GM23338 (cell line): ENCODE measurements around the gene VENTX.
A peak's percentile ranks its signal among the peaks of the same experiment; 100 is the strongest.

ENCODE experiments used
- CREB1 ChIP-seq: fragments of 250-450 bp; sonication (Bioruptor Pico); IDR thresholded peaks from 2 replicates; pipeline ENCODE4 v1.5.0; 2020; ENCODE audit warnings: low read depth, mild to moderate bottlenecking, moderate library complexity
- CTCF ChIP-seq, 2 experiments: fragments of 200-600 bp in 1 of 2; sonication (generic) in 1 of 2; conservative IDR thresholded peaks; 2 replicates each; pipeline versions ENCODE4 v1.5.1 to v1.6.1; 2016 to 2017; ENCODE audit warnings: antibody characterized with exemption in 2 of 2, low read depth in 2 of 2, mild to moderate bottlenecking in 2 of 2, moderate library complexity in 1 of 2
- ETS1 ChIP-seq: IDR thresholded peaks from 2 replicates; pipeline ENCODE4 v1.6.1; 2016; ENCODE audit warnings: antibody characterized with exemption
- EZH2 ChIP-seq: fragments of 200-600 bp; sonication (generic); IDR thresholded peaks from one replicate; pipeline ENCODE4 v1.8.0; 2017; ENCODE audit warnings: antibody characterized with exemption, mild to moderate bottlenecking, low read depth; ENCODE audit not compliant: unreplicated experiment
- EZH2phosphoT487 ChIP-seq: fragments of 200-600 bp; sonication (generic); IDR thresholded peaks from one replicate; pipeline ENCODE4 v1.8.1; 2018; ENCODE audit warnings: antibody characterized with exemption; ENCODE audit not compliant: unreplicated experiment
- POLR2AphosphoS5 ChIP-seq: IDR thresholded peaks from 2 replicates; pipeline ENCODE4 v1.6.1; 2016; ENCODE audit warnings: antibody characterized with exemption, low read depth
- REST ChIP-seq: IDR thresholded peaks from one replicate; pipeline ENCODE4 v1.6.1; 2018; ENCODE audit warnings: antibody characterized with exemption; ENCODE audit not compliant: unreplicated experiment

- TF ChIP-seq CTCF (conservative IDR thresholded peaks at IDR 0.05; ENCODE audit: low read depth in 2 of 2) (no peak), CREB1 (CRISPR knock-in tag) (no peak), POLR2AphosphoS5 (no peak), REST (no peak), EZH2phosphoT487 (no peak), EZH2 (peak; percentile 43), ETS1 (no peak)
Observed at GRCh38 chr10:133230387-133231195, 7.1 kb upstream of the VENTX start.
